CD4-positive, alpha-beta T cell treated with Interleukin-17A for 1 hour (primary cell): ENCODE data around the gene MBLAC1.

Experiments
- DNase-seq: peaks from one replicate; pipeline ENCODE4 v3.0.0-alpha.2; 2020

The MBLAC1 gene

GRCh38 chr7:100098913-100099312, 27.9 kb upstream of the MBLAC1 start:
- DNase-seq, result no peak

- DNase-seq, result no peak
Measured at GRCh38 chr7:100099452-100099851, 27.3 kb upstream of the MBLAC1 start.

DNA sequence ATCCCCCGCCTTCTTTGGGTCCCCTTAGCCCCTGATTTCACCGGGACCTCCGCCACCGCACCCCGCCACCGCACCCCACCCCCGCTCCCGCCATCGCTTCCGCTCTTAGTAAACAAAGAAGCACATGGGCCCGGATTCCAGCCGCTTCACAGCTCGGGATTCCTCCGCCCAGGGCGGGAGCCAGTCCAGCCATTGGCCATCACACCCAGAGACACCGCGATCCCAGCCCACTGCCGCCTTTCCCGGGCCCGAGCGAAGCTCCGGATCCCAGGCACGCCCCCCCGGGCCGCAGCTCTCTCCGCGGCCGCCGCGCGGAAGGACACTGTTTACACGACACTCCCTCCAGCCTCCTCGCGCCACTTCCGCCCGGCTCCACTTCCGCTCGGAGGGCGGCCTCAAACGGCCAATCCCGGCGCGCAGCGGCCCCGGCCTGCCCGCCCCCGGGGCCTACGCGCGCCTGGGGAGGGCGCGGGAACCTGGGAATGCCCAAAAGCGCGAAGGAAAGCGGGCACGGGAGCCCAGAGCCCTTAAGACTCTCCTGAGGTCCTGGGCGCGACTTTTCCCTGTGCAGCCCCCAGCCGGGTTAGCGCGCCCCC, 26.2 kb upstream of the MBLAC1 start:
- peak; percentile 89 for DNase-seq

DNA sequence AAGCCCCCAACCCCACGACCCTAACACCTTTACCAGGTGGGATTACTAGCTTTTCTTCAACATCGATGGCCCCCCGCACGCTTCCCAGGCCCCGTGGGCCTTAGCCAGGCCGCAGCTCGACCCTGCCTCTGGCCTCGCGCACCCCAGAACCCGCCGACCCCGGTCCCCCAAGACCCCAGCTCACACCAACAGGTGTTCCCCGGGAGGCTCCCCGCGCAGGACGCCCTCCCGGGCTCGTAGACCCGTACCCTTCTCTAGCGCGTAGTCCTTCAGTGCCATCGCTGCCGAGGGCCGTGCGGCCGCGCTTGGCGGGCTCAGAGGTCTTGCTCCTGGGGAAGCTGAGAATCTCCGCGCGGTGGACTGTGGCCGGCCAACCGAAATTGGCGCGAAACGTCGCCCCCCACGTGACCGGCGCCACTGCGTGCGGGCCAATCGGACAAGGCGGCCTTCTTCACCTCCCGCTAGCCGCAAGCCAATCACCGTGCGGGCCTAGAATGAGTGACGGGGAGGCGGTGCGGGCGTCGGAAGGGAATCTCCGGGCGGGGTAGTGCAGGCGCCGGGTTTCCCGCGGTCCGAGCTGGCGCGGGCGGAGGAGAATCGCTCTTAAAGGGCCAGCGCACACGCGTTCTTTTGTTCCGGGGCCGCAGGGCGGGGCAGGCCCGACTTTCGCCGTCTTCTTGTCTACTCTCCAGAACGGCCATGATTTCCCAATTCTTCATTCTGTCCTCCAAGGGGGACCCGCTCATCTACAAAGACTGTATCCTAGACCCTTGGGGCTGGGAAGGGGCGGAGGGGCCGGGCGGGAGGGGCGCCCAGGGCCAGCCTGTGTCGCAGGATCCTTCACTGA, 25.5 kb upstream of the MBLAC1 start, which contains the start of the genes AP4M1 and MCM7:
Gene AP4M1, plus strand, starts transcription at position 628 of the 847 bp plus-strand sequence. Its CDS starts 72 bp downstream, at position 700.
Gene MCM7, minus strand, starts transcription at position 382 of the 847 bp plus-strand sequence. Its CDS starts 103 bp downstream, at position 279.
- DNase-seq, result peak; percentile 97

GRCh38 chr7:100102950-100103840, 23.6 kb upstream of the MBLAC1 start:
- no peak for DNase-seq

- no peak for DNase-seq
Measured at GRCh38 chr7:100105534-100105933, 21.2 kb upstream of the MBLAC1 start.

DNA sequence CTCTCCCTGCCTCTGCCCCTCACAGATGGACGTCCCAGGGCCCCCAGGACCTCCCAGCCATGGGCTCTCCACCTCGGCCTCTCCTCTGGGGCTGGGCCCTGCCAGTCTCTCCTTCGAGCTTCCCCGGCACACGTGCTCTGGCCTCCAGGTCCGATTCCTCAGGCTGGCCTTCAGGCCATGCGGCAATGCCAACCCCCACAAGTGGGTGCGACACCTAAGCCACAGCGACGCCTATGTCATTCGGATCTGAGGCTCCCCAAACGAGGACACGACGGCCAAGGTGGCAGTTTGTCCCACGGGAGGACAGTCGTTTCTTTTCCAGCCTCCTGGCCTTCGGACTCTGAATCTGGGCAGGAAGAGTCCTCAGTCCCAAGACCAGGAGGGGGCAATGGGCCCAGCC, 20.1 kb upstream of the MBLAC1 start:
- no peak for DNase-seq

DNA sequence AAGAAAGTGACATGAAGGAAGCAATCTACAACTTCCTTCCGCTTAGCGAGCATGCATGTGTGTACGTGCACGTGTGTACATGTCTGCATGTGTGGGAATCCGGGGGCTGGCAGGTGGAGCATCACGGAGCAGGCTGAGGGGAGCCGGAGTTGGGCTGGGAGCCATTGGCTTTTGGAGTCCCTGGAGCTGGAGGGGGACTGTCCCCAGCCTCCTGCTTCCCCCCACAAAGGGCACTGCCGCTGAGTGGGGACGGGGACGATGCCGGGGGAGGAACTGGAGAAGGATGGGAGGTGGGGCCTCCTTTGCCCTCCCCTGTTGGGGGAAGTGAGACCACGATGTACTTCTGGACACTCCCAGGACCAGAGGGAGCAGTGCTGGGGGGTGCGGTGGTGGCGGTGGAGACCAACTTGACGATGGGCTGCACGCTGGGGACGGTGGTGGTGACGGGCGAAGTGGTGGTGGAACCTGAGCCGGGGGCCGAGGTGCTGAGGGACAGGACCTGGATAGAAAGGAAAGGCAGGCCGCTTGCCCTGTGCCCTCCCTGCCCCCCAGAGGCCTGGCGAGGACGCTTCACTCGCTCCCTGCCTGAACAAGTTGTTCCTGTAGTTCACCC, 19.5 kb upstream of the MBLAC1 start:
- DNase-seq, result no peak

DNA sequence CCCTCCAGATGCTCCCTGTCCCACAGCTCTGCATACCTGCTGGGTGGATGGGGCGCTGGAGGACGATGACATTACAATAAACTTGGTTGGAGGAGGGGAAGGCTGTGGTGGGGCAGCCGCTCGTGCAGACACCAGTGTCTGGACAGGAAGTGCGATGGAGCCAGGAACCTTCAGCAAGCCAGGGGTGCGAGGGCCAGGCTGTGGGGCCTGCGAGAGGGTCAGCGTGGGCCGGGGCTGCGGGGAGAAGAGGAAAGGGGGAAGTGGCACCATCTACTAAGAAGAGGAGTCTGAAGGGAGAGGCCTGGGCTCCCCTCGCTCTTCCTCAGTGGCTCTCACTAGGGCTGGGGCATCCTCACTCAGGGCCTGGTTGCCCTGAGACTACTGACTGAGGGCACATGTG, 18.9 kb upstream of the MBLAC1 start:
- DNase-seq, result no peak

DNA sequence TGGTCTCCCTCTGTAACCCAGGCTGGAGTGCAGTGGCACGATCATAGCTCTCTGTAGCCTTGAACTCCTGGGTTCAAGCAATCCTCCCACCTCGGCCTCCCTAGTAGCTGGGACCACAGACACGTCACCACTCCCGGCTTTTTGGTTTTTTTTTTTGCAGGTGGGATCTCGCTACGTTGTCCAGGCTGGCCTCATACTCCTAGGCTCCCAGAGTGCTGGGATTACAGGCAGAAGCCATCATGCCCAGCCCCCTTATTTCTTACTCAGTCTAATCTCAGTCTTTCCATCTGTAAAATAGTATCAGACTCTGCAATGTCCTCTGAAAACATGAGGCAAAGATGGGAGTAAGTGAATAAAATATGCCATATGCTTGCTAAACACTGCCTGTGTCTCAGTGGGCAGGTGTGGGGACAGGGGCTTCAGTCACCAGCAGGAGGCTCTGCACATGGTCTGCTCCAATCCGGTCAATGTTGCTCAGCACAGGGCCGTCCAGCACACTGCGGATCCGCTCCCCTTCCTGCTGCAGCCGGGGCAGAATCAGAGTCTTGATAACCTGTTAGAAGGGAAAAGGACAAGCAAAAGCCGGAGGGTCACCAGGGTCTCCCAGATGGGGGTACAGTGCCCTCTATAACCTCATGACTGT, 17.1 kb upstream of the MBLAC1 start:
- no peak for DNase-seq

DNA sequence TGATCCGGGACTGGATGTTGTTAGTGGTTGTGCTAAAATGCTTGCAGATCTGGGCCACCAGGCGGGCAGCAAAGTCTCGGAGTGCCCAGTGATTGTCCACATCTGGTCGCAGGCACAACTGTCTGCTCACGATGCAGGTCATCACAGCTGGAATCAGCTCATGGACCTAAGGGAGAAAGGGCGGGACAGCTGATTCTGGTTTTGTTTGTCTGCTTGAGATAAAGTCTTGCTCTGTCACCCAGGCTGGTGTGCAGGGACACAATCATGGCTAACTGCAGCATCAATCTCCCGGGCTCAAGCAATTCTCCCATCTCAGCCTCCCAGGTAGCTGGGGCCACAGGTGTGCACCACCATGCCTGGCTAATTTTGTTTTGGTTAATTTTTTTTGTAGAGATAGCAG, 15.6 kb upstream of the MBLAC1 start:
- no peak for DNase-seq

GRCh38 chr7:100111914-100112313, 14.9 kb upstream of the MBLAC1 start:
- no peak for DNase-seq

GRCh38 chr7:100115026-100115425, 11.7 kb upstream of the MBLAC1 start:
- no peak for DNase-seq

- DNase-seq, result no peak
Measured at GRCh38 chr7:100118388-100119071, 8.2 kb upstream of the MBLAC1 start.

- peak; percentile 96 for DNase-seq
Measured at GRCh38 chr7:100119072-100119969, 7.4 kb upstream of the MBLAC1 start, which contains the start of the genes CNPY4 and TAF6. TSS of gene CNPY4 (plus strand) at chr7:100119634. CDS start at chr7:100119745, 111 bp downstream. TSS of gene TAF6 (minus strand) at chr7:100119358. CDS start at chr7:100114209, 5,149 bp downstream.

DNA sequence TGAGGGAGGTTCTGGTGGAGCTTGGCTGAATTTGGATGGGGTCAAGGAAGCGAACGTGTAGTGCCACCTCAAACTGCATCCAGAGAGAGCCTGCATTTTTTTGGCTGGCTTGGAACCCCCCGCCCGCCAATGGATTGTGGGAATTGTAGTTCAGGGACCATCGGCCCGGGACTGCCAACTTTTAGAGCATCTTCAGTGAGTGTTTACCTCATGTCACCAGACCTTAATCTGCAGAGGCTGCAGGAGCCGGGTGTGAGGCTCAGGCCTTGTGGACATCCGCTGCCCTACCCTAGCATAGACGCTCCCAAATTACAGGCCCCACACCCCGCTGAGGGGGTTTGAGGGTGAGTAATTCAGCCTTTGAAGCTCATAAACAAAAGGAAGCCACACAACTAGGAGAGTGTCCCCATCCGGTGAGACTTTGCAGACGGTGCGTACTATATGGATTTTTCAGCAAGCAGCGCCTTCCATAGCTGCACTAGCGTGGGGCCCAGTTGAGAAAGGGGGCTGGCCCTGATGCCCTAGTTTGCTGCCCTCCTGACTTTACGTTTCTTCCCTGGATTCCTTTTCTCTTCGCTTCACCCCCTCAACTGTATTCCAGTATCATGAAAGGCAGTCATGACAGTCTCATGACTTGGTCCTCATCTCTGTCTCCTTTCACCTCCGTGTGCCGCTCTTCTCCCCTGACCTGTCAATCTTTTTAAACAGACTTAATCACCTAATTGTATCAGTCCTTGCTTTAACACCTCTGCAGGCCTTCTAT, 6.6 kb upstream of the MBLAC1 start:
- DNase-seq, result peak; percentile 81

DNA sequence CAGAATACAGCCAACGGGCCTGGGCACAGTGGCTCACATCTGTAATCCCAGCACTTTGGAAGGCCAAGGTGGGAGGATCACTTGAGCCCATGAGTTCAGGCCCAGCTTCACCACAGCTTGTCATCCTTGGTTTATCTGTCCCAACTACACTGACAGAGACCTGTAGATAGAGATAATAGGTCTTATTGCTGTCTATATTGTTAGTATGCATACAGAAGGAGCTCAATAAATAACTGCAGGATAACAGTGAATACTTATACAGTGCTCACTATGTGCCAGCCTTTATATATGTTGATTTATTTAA, 6.1 kb upstream of the MBLAC1 start:
- no peak for DNase-seq

DNA sequence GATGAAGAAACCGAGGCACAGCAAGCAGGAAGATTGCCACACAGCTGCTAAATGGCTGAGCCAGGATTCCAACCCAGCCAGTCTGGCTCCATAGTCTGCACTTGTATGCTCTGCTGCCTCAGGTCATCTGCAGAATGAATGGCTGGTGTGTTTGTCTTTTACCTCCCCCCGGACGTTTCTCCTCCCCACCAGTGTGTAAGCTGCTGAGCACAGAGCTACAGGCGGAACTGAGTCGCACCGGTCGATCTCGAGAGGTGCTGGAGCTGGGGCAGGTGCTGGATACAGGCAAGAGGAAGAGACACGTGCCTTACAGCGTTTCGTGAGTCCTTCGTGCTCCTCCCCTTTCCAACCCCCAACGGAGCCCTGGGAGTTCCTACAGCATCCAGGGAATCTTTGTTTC, 4.7 kb upstream of the MBLAC1 start:
- DNase-seq, result no peak

DNA sequence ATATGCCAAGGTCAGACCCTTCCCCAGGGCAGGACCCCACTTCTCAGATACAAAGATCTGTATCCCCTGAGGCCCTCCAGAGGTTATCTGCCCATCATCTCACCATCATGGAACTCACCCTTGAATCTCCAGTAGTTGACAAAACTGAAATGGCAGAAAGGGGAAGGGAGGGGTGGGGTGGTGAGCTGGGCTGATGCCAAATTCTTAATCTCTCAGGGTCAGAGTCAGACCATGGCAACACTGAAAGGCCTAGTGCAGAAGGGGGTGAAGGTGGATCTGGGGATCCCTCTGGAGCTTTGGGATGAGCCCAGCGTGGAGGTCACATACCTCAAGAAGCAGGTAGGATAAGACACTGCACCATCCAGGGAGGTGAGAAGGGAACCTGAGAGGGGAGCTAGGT, 4.2 kb upstream of the MBLAC1 start:
- no peak for DNase-seq
